ENCODE measurements around the gene SRSF4. TPM values are rescaled to one million over a fixed set of nuclear protein-coding genes. Genes with fewer than 3 reads are reported as not detected.

SRSF4 gene
- total RNA-seq, 1 experiment from 2014 or later, result 62.0 TPM

- BruUV-seq (replicated peaks), result no TSS peak
- Histone ChIP-seq H3K27me3 (ENCODE audit: low read length) (no peaks in the 10 kb centered on the region), H4K20me1 (ENCODE audit: low read length) (peaks cover 54% of the 10 kb centered on the region), H3K4me1 (ENCODE audit: insufficient read depth, low read length) (no peaks in the 10 kb centered on the region), H3K79me2 (ENCODE audit: low read length) (peaks cover 100% of the 10 kb centered on the region), H2AFZ (ENCODE audit: low read length) (no peak overlapping the region), H3K9me3 (ENCODE audit: low read length) (no peaks in the 10 kb centered on the region), H3K9ac (ENCODE audit: low read length) (no peak overlapping the region), H3K36me3 (ENCODE audit: low read depth, low read length) (peaks cover 48% of the 10 kb centered on the region), H3K4me3 (ENCODE audit: low read length) (no peak overlapping the region), H3F3A (ENCODE audit: low read length, unreplicated experiment) (no peaks in the 10 kb centered on the region), H3K27ac (ENCODE audit: low read length) (no peak overlapping the region), H3K4me2 (ENCODE audit: low read length) (no peak overlapping the region), H3K9me2 (replicated peaks; ENCODE audit: low read length) (no peaks in the 10 kb centered on the region)
- POLR2A ChIA-PET (ENCODE audit: unreplicated experiment), result no interaction called here
- ATAC-seq (no peak), DNase-seq (no peak)
- intact Hi-C loops (cut with micrococcal nuclease), result no loop called here
- TF ChIP-seq EZH2phosphoT487 (IDR thresholded peaks at IDR 0.05; ENCODE audit: borderline replicate concordance, low read length) (no peak), EZH2 (IDR thresholded peaks at IDR 0.05; ENCODE audit: low read length, unreplicated experiment) (no peak), CTCF (conservative IDR thresholded peaks at IDR 0.05; ENCODE audit: low read depth, low read length) (no peak)
- CTCF ChIA-PET, result interaction anchor here (0.6 kb wide), 1 partner anchor 134 kb away, joined by 3 read pairs; no protein-coding TSS in a partner anchor
These were observed 11.7 kb downstream of the SRSF4 start for GRCh38 chr1:29169976-29170375.

GRCh38 chr1:29167904-29168303 is 13.8 kb downstream of the SRSF4 start:
- Histone ChIP-seq H3K36me3 (ENCODE audit: low read depth, low read length) (peaks cover 59% of the 10 kb centered on the region), H2AFZ (ENCODE audit: low read length) (no peak overlapping the region), H3K9me2 (replicated peaks; ENCODE audit: low read length) (no peaks in the 10 kb centered on the region), H3F3A (ENCODE audit: low read length, unreplicated experiment) (no peaks in the 10 kb centered on the region), H3K4me2 (ENCODE audit: low read length) (no peak overlapping the region), H3K79me2 (ENCODE audit: low read length) (peaks cover 100% of the 10 kb centered on the region), H3K9ac (ENCODE audit: low read length) (no peak overlapping the region), H3K4me1 (ENCODE audit: insufficient read depth, low read length) (no peaks in the 10 kb centered on the region), H3K4me3 (ENCODE audit: low read length) (no peak overlapping the region), H3K27ac (ENCODE audit: low read length) (no peak overlapping the region), H3K27me3 (ENCODE audit: low read length) (no peaks in the 10 kb centered on the region), H3K9me3 (ENCODE audit: low read length) (no peaks in the 10 kb centered on the region), H4K20me1 (ENCODE audit: low read length) (peaks cover 57% of the 10 kb centered on the region)
- TF ChIP-seq EZH2phosphoT487 (IDR thresholded peaks at IDR 0.05; ENCODE audit: borderline replicate concordance, low read length) (no peak), CTCF (conservative IDR thresholded peaks at IDR 0.05; ENCODE audit: low read depth, low read length) (no peak), EZH2 (IDR thresholded peaks at IDR 0.05; ENCODE audit: low read length, unreplicated experiment) (no peak)
- POLR2A ChIA-PET (ENCODE audit: unreplicated experiment), result no interaction called here
- no TSS peak for BruUV-seq (replicated peaks)
- no peak for DNase-seq
- CTCF ChIA-PET, result no interaction called here
- intact Hi-C loops (cut with micrococcal nuclease), result no loop called here
- no peak for ATAC-seq

GRCh38 chr1:29166291-29166878 is 15.3 kb downstream of the SRSF4 start:
- Histone ChIP-seq H3K27ac (ENCODE audit: low read length) (no peak overlapping the region), H3K36me3 (ENCODE audit: low read depth, low read length) (peaks cover 63% of the 10 kb centered on the region), H2AFZ (ENCODE audit: low read length) (no peak overlapping the region), H3K9me3 (ENCODE audit: low read length) (no peaks in the 10 kb centered on the region), H3K4me3 (ENCODE audit: low read length) (no peak overlapping the region), H3F3A (ENCODE audit: low read length, unreplicated experiment) (no peaks in the 10 kb centered on the region), H3K9ac (ENCODE audit: low read length) (no peak overlapping the region), H3K79me2 (ENCODE audit: low read length) (peaks cover 100% of the 10 kb centered on the region), H3K4me1 (ENCODE audit: insufficient read depth, low read length) (no peaks in the 10 kb centered on the region), H3K27me3 (ENCODE audit: low read length) (no peaks in the 10 kb centered on the region), H4K20me1 (ENCODE audit: low read length) (peaks cover 41% of the 10 kb centered on the region), H3K9me2 (replicated peaks; ENCODE audit: low read length) (no peaks in the 10 kb centered on the region), H3K4me2 (ENCODE audit: low read length) (no peak overlapping the region)
- no peak for ATAC-seq
- CTCF ChIA-PET, result interaction anchor here (0.6 kb wide), 1 partner anchor 36 kb away, joined by 3 read pairs; no protein-coding TSS in a partner anchor
- intact Hi-C loops (cut with micrococcal nuclease), result no loop called here
- no peak for TF ChIP-seq CTCF (conservative IDR thresholded peaks at IDR 0.05; ENCODE audit: low read depth, low read length)
- no peak for TF ChIP-seq EZH2 (IDR thresholded peaks at IDR 0.05; ENCODE audit: low read length, unreplicated experiment)
- no peak for TF ChIP-seq EZH2phosphoT487 (IDR thresholded peaks at IDR 0.05; ENCODE audit: borderline replicate concordance, low read length)
- DNase-seq, result no peak
- POLR2A ChIA-PET (ENCODE audit: unreplicated experiment), result interaction anchor here (0.6 kb wide), 1 partner anchor 1792 kb away, joined by 4 read pairs; no protein-coding TSS in a partner anchor
- BruUV-seq (replicated peaks), result no TSS peak
